GM21367 (cell line): ENCODE results near the gene INIP.
"Not testable (repeated sequence)": the region's sequence is repeated elsewhere in the genome, so short reads cannot be mapped to it uniquely, and the experiment has no call there.

ENCODE experiments used
- ATAC-seq: cut with Tn5 transposase; IDR thresholded peaks from one replicate; pipeline ENCODE4 v1.9.1; 2021; ENCODE audit not compliant: unreplicated experiment

Gene INIP

GRCh38 chr9:112743216-112743836 lies 25.4 kb upstream of the INIP start:
- no peak for ATAC-seq

- ATAC-seq, result no peak
Measured at GRCh38 chr9:112734892-112735291, 17.0 kb upstream of the INIP start.

GRCh38 chr9:112731971-112732370 lies 14.1 kb upstream of the INIP start:
- ATAC-seq, result no peak

GRCh38 chr9:112728401-112728800 lies 10.5 kb upstream of the INIP start:
- ATAC-seq, result no peak

- no peak for ATAC-seq
Measured at GRCh38 chr9:112726428-112726827, 8.5 kb upstream of the INIP start.

GRCh38 chr9:112725961-112726360 lies 8.0 kb upstream of the INIP start:
- no peak for ATAC-seq

GRCh38 chr9:112722749-112723148 lies 4.8 kb upstream of the INIP start:
- ATAC-seq, result not testable (repeated sequence)

GRCh38 chr9:112720113-112720780 lies 2.3 kb upstream of the INIP start:
- ATAC-seq, result no peak

- ATAC-seq, result no peak
Measured at GRCh38 chr9:112719696-112720095, 1.8 kb upstream of the INIP start.

GRCh38 chr9:112719241-112719691 lies 1.3 kb upstream of the INIP start:
- no peak for ATAC-seq

- no peak for ATAC-seq
Measured at GRCh38 chr9:112712678-112713077, 5.2 kb downstream of the INIP start.

GRCh38 chr9:112711050-112711689 lies 6.7 kb downstream of the INIP start:
- no peak for ATAC-seq

- ATAC-seq, result no peak
Measured at GRCh38 chr9:112705768-112706427, 12.0 kb downstream of the INIP start.

GRCh38 chr9:112703304-112703703 lies 14.6 kb downstream of the INIP start:
- ATAC-seq, result no peak

- no peak for ATAC-seq
Measured at GRCh38 chr9:112700085-112700484, 17.8 kb downstream of the INIP start.

GRCh38 chr9:112699230-112699629 lies 18.7 kb downstream of the INIP start:
- peak; percentile 78 for ATAC-seq

GRCh38 chr9:112696461-112696860 lies 21.5 kb downstream of the INIP start:
- no peak for ATAC-seq

GRCh38 chr9:112694706-112695555 lies 23.0 kb downstream of the INIP start:
- no peak for ATAC-seq

- ATAC-seq, result no peak
Measured at GRCh38 chr9:112689161-112689740, 28.7 kb downstream of the INIP start.

- ATAC-seq, result no peak
Measured at GRCh38 chr9:112680731-112681402, 37.0 kb downstream of the INIP start.
